ENCODE data around the gene MYO18B.

DNA sequence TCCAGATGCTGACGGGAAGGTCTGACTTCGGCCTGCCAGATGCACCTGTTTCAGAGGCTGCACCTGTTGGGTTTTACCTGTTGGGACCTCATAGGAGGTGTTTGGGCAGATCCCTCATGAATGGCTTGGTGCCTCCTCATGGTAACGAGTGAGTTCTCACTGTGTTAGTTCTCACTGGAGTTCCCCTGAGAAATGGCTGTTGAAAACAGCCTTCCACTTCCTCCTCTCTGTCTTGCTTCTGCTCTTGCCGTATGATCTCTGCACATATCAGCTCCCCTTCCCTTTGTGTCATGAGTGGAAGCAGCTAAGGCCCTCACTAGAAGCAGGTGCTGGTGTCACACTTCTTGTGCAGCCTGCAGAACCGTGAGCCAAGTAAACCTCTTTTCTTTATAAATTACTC lies 219.7 kb downstream of the MYO18B start:
- TF ChIP-seq, protein P1, sequence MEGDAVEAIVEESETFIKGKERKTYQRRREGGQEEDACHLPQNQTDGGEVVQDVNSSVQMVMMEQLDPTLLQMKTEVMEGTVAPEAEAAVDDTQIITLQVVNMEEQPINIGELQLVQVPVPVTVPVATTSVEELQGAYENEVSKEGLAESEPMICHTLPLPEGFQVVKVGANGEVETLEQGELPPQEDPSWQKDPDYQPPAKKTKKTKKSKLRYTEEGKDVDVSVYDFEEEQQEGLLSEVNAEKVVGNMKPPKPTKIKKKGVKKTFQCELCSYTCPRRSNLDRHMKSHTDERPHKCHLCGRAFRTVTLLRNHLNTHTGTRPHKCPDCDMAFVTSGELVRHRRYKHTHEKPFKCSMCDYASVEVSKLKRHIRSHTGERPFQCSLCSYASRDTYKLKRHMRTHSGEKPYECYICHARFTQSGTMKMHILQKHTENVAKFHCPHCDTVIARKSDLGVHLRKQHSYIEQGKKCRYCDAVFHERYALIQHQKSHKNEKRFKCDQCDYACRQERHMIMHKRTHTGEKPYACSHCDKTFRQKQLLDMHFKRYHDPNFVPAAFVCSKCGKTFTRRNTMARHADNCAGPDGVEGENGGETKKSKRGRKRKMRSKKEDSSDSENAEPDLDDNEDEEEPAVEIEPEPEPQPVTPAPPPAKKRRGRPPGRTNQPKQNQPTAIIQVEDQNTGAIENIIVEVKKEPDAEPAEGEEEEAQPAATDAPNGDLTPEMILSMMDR (IDR thresholded peaks at IDR 0.05; ENCODE audit: insufficient read depth, low read length, poor library complexity, severe bottlenecking), result no peak
- TF ChIP-seq EZH2phosphoT487 (conservative IDR thresholded peaks at IDR 0.05; ENCODE audit: low read length), result no peak

Measured in SU-DHL-6 (cell line).